ENCODE results near the gene GKN2. TPM values are rescaled to one million over a fixed set of nuclear protein-coding genes. Genes with fewer than 3 reads are reported as not detected.

GKN2 gene, protein sequence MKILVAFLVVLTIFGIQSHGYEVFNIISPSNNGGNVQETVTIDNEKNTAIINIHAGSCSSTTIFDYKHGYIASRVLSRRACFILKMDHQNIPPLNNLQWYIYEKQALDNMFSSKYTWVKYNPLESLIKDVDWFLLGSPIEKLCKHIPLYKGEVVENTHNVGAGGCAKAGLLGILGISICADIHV
- total RNA-seq: not detected

DNA sequence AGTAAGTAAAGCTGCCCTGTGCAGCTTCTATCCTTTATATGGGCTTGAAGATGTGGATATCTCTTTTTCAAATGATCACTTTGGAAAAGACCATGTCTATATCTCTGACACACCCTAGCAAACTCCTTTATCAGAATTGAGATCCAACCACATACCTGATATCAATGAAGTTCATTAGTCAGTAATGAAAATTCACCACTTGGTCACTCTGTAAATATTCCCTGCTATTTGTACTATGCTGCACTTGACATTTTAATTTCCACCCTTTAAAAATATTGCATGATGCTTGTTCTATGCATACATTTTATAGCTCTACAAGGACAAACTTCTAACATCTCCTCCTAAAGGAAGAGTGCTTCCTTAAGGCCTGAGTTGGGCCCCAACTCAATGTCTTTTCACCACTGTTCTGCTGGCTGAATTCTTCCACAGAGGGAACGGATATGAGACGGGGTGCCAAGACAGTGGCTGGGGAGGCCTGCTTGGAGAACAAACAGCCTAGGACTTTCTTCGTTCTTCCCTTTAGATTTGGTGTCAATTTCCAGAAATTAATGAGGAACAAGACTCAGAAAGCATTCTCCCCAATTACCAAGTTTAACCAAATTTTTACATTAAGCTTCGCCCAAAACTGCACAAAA lies at the start of gene GKN2:
TSS of gene GKN2 (minus strand) at position 7 of the 635 bp plus-strand sequence. CDS start 32 bp downstream, outside the sequence.
- TF ChIP-seq, protein P1, sequence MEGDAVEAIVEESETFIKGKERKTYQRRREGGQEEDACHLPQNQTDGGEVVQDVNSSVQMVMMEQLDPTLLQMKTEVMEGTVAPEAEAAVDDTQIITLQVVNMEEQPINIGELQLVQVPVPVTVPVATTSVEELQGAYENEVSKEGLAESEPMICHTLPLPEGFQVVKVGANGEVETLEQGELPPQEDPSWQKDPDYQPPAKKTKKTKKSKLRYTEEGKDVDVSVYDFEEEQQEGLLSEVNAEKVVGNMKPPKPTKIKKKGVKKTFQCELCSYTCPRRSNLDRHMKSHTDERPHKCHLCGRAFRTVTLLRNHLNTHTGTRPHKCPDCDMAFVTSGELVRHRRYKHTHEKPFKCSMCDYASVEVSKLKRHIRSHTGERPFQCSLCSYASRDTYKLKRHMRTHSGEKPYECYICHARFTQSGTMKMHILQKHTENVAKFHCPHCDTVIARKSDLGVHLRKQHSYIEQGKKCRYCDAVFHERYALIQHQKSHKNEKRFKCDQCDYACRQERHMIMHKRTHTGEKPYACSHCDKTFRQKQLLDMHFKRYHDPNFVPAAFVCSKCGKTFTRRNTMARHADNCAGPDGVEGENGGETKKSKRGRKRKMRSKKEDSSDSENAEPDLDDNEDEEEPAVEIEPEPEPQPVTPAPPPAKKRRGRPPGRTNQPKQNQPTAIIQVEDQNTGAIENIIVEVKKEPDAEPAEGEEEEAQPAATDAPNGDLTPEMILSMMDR (IDR thresholded peaks at IDR 0.05): no peak
- TF ChIP-seq POLR2A (IDR thresholded peaks at IDR 0.05): no peak
- TF ChIP-seq EP300 (IDR thresholded peaks at IDR 0.05): no peak
- TF ChIP-seq POLR2AphosphoS5 (IDR thresholded peaks at IDR 0.05): no peak
- Histone ChIP-seq H3K9me3 (no peaks in the 10 kb centered on the region), H3K4me3 (no peak within 1 kb of the TSS), H3K27ac (no peak within 1 kb of the TSS), H3K36me3 (no peaks in the 10 kb centered on the region), H3K27me3 (no peaks in the 10 kb centered on the region), H3K4me1 (no peaks in the 10 kb centered on the region)
- 67 to 92% methylated on average over 3 to 4 of the region's 4 CpGs for WGBS, 2 donors (ENCODE audit: low coverage in 1 of 2)
- no peak for ATAC-seq

DNA sequence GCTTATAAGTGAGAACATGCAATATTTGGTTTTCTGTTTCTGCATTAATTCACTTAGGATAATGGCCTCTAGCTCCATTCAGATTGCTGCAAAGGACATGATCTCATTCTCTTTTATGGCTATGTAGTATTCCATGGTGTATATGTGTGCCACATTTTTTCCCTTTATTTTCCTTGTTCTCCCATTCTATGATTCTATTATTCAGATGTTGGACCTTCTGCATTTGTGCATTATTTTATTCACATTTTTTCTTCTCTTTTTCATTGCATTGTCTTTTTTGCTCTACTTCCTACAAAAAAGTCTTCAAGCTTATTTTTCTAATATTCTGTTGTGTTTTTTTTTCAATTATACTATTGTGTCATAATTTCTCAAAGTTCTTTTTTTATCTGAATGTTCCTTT lies 49.2 kb upstream of the GKN2 start:
- Histone ChIP-seq H3K4me1 (no peaks in the 10 kb centered on the region), H3K36me3 (no peaks in the 10 kb centered on the region), H3K27ac (no peak overlapping the region), H3K27me3 (no peaks in the 10 kb centered on the region), H3K9me3 (peaks cover 0 to 7% (median 0%) of the 10 kb centered on the region in 3 donors), H3K4me3 (no peak overlapping the region)
- no peak for ATAC-seq
- TF ChIP-seq POLR2A (IDR thresholded peaks at IDR 0.05): no peak
- TF ChIP-seq, protein P1 (IDR thresholded peaks at IDR 0.05): no peak
- TF ChIP-seq EP300 (IDR thresholded peaks at IDR 0.05): no peak
- no peak for TF ChIP-seq POLR2AphosphoS5 (IDR thresholded peaks at IDR 0.05)

DNA sequence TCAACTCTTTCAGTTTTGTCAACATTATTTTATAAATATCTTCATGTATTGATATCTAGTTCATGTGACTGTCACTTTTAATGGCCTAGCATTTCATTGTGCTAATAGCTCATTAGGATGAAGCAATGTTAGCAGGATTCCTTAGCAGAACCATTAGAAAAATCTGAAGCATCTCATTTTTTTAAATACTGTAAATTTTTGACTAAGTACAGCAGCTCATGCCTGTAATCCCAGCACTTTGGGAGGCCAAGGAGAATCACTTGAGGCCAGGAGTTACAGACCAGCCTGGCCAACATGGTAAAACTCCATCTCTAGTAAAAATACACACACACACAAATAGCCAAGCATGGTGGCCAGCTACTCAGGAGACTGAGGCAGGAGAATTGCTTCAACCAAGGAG lies 44.7 kb upstream of the GKN2 start:
- Histone ChIP-seq H3K4me1 (peaks cover 0 to 3% (median 0%) of the 10 kb centered on the region in 3 donors), H3K27ac (no peak overlapping the region), H3K27me3 (no peaks in the 10 kb centered on the region), H3K36me3 (no peaks in the 10 kb centered on the region), H3K9me3 (peaks cover 0 to 7% (median 0%) of the 10 kb centered on the region in 3 donors), H3K4me3 (no peak overlapping the region)
- no peak for ATAC-seq
- TF ChIP-seq POLR2A (IDR thresholded peaks at IDR 0.05): no peak
- no peak for TF ChIP-seq POLR2AphosphoS5 (IDR thresholded peaks at IDR 0.05)
- no peak for TF ChIP-seq EP300 (IDR thresholded peaks at IDR 0.05)
- TF ChIP-seq, protein P1 (IDR thresholded peaks at IDR 0.05): no peak

DNA sequence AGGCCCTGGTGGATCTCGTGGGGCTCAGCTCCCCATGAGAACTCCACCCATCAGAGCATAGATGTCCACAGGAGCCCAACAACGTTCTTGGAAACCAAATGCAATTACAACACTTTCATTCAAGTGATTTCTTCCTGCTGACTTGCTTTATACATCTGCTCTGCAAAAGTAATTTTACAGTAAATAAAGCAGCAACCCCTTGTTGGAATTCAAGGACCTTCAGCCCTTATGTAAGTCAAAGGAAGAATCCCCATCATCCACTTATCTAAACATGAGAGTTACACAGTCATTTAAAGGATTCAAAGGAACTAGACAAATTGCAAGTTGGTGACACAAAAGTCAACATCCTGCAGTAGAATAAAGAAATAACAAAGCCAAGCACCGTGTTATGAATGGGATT lies 43.2 kb upstream of the GKN2 start:
- TF ChIP-seq, protein P1 (IDR thresholded peaks at IDR 0.05): no peak
- TF ChIP-seq EP300 (IDR thresholded peaks at IDR 0.05) (no peak), POLR2AphosphoS5 (IDR thresholded peaks at IDR 0.05) (no peak), POLR2A (IDR thresholded peaks at IDR 0.05) (no peak)
- WGBS, 2 donors (ENCODE audit: low coverage in 1 of 2): 17 to 55% methylated on average over 1 to 3 of the region's 3 CpGs
- no peaks in the 10 kb centered on the region for H3K9me3 ChIP-seq
- ATAC-seq: no peak
- H3K4me3 ChIP-seq: no peak overlapping the region
- H3K27ac ChIP-seq: no peak overlapping the region
- H3K4me1 ChIP-seq: peaks cover 0 to 3% (median 0%) of the 10 kb centered on the region in 3 donors
- no peaks in the 10 kb centered on the region for H3K27me3 ChIP-seq
- H3K36me3 ChIP-seq: no peaks in the 10 kb centered on the region

DNA sequence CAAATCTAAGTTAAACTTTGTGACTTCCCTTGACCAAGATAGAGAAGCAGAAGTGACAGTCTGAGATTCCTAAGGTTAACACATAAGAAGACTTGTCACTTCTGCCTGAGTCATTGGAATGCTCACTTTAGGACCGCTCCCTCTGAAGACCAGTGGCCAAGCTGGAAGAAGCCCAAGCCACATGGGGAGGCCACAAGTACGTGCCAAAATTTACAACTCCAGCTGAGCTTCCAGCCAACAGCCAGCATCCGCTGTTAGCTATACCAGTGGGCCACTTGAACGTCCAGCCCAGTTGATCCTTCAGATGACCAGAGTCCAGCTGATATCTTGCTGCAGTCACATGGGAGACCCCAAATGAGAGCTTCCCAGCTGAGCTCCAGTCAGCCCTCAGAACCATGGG lies 42.2 kb upstream of the GKN2 start:
- H3K4me1 ChIP-seq: peaks cover 0 to 3% (median 0%) of the 10 kb centered on the region in 3 donors
- peak; percentile 66 for ATAC-seq
- H3K36me3 ChIP-seq: no peaks in the 10 kb centered on the region
- no peak overlapping the region for H3K27ac ChIP-seq
- H3K27me3 ChIP-seq: no peaks in the 10 kb centered on the region
- H3K9me3 ChIP-seq: no peaks in the 10 kb centered on the region
- 45% methylated on average over 2 of the region's 4 CpGs; no CpG with 5 or more reads in 1 of the 2 donors for WGBS, 2 donors (ENCODE audit: low coverage in 1 of 2)
- TF ChIP-seq EP300 (IDR thresholded peaks at IDR 0.05): no peak
- no peak for TF ChIP-seq POLR2AphosphoS5 (IDR thresholded peaks at IDR 0.05)
- no peak overlapping the region for H3K4me3 ChIP-seq

Data from gastroesophageal sphincter (tissue), 4 donors.